ENCODE measurements around the gene KLK11.

DNA sequence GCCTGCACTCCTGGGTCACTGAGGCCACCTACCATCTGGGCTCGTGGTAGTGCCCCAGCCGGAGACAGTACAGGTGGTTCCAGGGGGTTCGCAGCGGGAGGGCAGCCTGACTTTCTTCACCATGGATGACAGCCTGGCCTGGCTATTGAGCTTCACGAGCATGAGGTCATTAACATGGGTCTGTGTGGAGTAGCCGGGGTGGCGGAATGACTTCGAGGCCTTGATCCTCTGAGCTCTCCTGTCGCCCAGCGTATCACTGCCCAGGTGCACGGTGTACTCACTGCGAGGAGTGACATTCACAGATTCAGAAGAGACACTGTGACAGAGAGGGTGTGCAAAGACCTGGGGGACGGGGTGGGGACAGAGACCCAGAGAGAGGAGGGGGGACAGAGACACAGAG lies 46.2 kb downstream of the KLK11 start:
- no peak for TF ChIP-seq YY1 (IDR thresholded peaks at IDR 0.05; ENCODE audit: insufficient read depth, insufficient read length)
- no peak for TF ChIP-seq SUZ12 (IDR thresholded peaks at IDR 0.05; ENCODE audit: extremely low read depth, insufficient read depth, insufficient read length)
